Epithelial cell of proximal tubule (primary cell): ENCODE data around the gene MPPED1. TPM values are rescaled to one million over a fixed set of nuclear protein-coding genes. Genes with fewer than 3 reads are reported as not detected.

ENCODE experiments used
- DNase-seq: peaks from one replicate; pipeline ENCODE4 v3.0.0-alpha.2; 2011; ENCODE audit warnings: low read depth
- H3K4me3 ChIP-seq: 2 replicates; pipeline ENCODE4 v1.5.1; 2011; ENCODE audit warnings: low read depth, mild to moderate bottlenecking, low read length
- CTCF ChIP-seq: conservative IDR thresholded peaks from 2 replicates; pipeline ENCODE4 v1.5.1; 2012; ENCODE audit warnings: low read depth, mild to moderate bottlenecking, low read length
- total RNA-seq: library from RNA; depleted of rRNA; stranded (reverse); fragments of >200 nt; gene quantifications from 2 replicates; pipeline ENCODE4 v1.2.3, GENCODE V29; 2015

The MPPED1 gene
- total RNA-seq, 1 donor from 2014 or later: not detected

- no peak overlapping the region for H3K4me3 ChIP-seq
- no peak for DNase-seq
- TF ChIP-seq CTCF: no peak
Observed at GRCh38 chr22:43539572-43540528, 128.0 kb downstream of the MPPED1 start.

GRCh38 chr22:43540529-43540923 is 128.7 kb downstream of the MPPED1 start:
- H3K4me3 ChIP-seq: no peak overlapping the region
- no peak for TF ChIP-seq CTCF
- DNase-seq: no peak

GRCh38 chr22:43541022-43541421 is 129.2 kb downstream of the MPPED1 start:
- TF ChIP-seq CTCF: no peak
- no peak for DNase-seq
- H3K4me3 ChIP-seq: no peak overlapping the region

- DNase-seq: no peak
- no peak for TF ChIP-seq CTCF
- no peak overlapping the region for H3K4me3 ChIP-seq
Observed at GRCh38 chr22:43541462-43542407, 129.9 kb downstream of the MPPED1 start.

- no peak for DNase-seq
- H3K4me3 ChIP-seq: no peak overlapping the region
- no peak for TF ChIP-seq CTCF
Observed at GRCh38 chr22:43542681-43543521, 131.1 kb downstream of the MPPED1 start.
